ENCODE results near the gene ERC1.
"Not testable (repeated sequence)": the region's sequence is repeated elsewhere in the genome, so short reads cannot be mapped to it uniquely, and the experiment has no call there.

The ERC1 gene

DNA sequence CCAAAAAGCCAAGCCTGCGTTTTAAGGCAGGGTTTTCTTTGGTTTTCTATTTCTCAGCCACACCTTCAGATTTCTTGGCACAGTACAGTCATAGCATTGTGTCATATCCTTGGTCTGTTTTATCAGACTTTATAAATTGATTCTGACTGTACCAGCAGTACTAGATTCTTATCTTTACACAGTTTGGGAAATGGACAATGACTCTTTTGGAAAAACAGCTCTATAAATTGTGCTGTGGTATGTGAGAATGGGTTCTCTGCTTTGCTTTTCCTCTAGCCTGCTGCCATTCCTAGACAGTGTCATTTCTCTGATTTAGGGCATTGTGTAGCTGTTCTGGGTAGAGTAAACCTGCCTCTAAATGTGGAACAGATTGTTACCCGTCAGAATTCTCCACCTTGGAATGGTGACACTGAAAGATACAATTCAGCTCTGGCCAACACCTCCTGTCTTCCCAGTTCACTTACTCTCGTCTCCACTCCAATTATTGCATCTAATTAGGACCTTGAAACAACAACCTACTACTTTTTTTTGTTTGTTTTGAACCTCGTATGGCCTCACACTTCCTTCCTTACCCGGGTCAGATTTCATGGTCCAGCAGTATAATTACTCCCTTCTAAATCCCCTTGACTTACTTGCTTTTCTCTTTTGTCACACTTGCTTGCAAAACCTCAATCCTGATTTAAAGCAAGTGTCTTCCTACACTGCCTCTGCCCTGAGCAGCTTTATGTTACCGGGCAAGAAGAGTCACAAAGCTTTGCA lies 226.3 kb downstream of the ERC1 start:
- no peak for DNase-seq (ENCODE audit: low read depth in 3 of 3, low spot score in 1 of 3)

DNA sequence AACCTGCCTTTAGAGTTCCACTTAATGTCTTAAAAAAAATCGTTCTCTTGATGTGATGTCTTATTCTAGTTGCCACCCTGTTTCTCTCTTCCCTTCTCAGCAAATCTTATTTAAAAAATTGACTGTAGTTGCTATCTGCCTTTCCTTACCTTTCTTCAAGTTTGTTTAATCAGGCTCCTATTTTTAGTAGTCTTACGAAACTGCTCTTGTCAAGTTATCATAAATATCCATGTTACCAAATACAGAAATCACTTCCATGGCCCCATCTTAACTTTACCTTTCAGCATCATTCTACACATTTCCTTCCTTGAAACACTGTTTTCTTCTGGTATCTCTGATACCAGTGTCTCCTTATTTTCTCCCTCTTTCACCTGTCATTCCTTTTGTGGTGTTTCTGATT lies 227.3 kb downstream of the ERC1 start:
- no peak for DNase-seq (ENCODE audit: low read depth in 3 of 3, low spot score in 1 of 3)

DNA sequence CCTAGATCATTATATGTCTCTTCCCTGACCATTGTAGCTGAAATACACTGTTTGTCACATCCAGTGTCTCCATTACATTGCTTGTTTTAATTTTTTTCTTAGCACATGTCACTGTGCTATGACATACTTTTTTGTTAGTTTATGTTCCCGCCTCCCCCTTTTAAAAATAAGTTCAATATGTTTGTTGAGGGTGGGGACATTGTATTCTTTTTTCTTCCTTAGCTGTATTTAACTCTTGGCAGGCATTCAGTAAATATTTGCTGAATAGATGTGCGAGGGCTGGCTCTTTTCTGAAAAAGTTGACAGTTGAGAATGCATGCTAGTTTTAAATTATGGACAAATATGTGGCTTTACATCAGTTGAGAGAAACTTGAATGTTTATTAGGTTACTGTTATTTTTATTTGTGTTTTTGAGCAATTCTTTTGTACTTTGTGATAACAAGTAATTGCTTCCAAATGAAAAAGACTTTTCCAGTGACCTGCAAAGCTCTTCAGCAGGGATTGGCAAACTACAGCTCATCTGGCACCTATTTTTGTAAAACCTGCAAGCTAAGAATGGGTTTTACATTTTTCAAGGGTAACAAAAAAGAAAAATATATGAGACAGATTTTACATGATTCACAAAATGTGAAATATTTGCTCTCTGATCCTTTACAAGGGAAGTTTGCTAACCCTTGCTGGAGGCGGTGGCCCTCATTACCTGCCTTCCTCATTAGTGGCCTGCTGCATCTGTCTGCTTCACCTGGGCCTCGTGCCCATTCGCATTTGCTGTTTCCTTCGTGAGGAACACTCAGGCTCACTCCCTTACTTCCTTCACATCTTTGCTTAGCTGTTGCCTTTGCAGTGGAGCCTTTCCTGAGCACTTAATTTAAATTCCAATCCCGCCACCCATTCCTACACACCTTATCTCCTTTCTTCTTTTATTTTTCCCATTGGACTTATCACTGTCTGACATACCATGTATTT lies 229.4 kb downstream of the ERC1 start:
- DNase-seq (ENCODE audit: low read depth in 3 of 3, low spot score in 1 of 3), result no peak

DNA sequence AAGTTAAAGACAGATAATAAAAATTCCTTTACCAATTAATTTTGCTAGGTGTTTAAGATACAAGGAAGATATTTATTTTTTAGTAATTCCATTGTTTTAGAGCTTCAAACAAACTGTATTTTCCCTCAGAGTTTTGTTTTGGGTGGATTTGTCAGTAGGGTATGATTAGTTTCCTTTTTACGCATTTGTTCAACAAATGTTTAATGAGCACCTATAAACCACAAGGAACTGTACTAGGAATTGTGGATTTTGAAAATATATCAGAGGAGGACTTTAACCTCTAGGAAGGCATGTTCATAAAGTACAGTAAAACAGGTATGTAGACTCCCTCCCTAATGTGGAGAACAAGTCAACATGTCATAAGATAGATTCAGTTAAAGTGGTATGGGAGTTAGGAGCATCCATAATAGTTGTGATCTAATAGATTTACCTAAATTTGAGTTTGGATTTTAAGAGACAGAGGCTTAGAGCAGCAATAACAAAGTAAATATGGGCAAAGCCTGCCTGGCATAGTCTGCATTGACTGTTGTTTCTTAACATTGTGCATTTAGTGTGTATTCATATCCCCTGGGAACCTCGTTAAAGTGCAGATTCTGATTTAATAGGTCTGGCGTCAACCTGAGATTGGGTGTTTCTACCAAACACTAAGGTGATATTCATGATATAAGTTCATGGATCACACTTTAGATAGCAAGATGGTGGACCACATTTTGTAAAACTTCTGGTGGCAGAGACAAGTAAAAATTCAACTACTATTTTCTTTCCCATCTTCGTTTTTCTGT lies 232.0 kb downstream of the ERC1 start:
- DNase-seq (ENCODE audit: low read depth in 3 of 3, low spot score in 1 of 3), result no peak

DNA sequence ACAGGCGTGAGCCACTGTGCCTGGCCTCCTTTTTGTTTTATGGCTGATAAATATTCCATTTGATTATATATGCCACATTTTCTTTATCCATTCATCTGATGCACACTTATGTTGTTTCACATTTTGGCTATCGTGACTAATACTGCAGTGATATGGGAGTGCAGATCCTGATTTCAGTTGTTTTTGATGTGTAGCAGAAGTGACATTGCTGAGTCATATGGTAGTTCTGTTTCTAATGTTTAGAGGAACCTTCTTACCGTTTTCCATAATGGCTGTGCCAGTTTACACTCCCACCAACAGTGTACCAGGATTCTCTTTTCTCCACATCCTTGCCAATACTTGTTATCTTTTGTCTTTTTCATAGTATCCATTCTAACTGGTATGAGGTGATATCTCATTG lies 235.9 kb downstream of the ERC1 start:
- no peak for DNase-seq (ENCODE audit: low read depth in 3 of 3, low spot score in 1 of 3)

DNA sequence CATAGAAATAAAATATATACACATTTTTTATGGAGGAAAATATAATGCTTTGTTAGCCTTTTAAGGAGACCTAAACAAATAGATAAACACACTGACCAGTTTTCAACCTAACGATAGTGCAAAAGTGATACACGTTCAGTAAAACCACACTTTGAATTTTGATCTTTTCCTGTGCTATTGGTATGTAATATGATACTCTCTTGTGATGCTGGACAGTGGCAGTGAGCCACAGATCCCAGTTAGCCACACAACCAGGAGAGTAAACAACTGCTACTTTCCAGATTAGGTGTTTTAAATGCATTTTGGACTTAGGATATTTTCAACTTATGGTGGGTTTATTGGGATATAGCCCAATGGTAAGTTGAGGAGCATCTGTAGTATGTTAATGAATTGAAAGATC lies 243.1 kb downstream of the ERC1 start:
- DNase-seq (ENCODE audit: low read depth in 3 of 3, low spot score in 1 of 3), result no peak

DNA sequence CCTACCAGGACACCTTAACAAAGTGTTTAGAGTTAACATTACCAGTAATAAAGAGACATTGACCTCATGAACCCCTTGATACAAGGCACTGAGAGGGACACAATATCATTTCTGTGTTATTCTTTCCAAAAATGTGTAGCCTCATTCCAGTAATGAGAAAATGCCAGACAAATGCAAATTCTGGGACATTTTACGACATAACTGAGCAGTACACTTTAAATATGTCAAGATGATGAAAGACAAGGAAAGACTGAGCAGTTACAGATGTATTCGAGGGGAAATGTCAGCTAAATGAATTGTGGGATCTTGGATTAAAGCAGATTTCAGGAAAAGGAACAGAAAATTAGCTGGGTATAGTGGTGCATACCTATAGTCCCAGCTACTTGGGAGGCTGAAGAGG lies 255.6 kb downstream of the ERC1 start:
- no peak for DNase-seq (ENCODE audit: low read depth in 3 of 3, low spot score in 1 of 3)

DNA sequence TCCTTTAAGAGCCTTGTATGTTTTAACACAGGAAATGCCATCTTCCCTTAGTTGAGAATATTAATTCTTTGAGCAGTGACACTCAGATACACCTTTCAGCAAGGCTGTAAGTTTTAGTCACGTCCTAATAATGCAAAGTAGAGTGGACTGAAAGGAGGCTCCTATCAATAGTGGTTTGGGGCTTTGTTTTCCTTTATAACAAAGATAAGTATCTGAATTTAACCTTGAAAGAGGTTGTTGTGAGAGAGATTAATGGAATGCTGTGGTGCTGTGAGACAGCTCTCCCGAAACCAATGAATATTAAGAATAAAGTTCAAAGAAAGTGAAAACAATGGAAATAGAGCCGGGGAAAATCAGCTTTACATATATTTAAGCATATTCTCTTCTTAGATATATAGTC lies 259.6 kb downstream of the ERC1 start:
- no peak for DNase-seq (ENCODE audit: low read depth in 3 of 3, low spot score in 1 of 3)

DNA sequence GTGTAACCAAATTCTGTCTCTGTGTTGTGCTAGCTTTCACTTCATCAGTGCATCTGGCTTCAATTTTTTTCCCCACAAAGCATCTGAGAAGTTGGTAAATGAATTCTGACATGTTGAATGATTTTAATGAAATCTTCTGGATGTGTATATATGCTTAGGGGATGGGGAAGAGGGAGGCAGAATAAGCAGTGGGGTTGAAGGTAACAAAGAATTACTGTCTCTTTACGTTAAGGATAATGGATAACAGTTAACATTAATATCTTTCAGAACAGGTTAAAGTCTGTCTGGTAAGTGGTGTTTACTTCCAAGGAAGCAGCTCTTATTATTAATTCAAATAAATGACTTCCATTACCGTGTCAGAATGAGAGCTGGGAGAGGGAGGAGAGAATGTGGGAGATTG lies 261.7 kb downstream of the ERC1 start:
- no peak for DNase-seq (ENCODE audit: low read depth in 3 of 3, low spot score in 1 of 3)

DNA sequence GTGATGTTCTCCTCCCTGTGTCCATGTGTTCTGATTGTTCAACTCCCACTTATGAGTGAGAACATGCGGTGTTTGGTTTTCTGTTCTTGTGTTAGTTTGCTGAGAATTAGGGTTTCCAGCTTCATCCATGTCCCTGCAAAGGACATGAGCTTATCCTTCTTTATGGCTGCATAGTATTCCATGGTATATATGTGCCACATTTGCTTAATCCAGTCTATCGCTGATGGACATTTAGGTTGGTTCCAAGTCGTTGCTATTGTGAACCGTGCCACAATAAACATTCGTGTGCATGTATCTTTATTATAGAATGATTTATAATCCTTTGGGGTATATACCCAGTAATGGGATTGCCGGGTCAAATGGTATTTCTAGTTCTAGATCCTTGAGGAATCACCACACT lies 264.1 kb downstream of the ERC1 start:
- not testable (repeated sequence) for DNase-seq (ENCODE audit: low read depth in 3 of 3, low spot score in 1 of 3)

DNA sequence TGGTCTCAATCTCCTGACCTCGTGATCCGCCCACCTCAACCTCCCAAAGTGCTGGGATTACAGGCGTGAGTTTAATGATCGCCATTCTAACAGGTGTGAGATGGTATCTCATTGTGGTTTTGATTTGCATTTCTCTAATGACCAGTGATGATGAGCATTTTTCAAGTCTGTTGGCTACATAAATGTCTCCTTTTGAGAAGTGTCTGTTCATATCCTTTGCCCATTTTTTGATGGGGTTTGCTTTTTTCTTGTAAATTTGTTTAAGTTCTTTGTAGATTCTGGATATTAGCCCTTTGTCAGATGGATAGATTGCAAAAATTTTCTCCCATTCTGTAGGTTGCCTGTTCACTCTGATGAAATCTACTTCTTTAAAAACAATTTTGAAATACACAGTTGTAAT lies 264.8 kb downstream of the ERC1 start:
- DNase-seq (ENCODE audit: low read depth in 3 of 3, low spot score in 1 of 3), result not testable (repeated sequence)

DNA sequence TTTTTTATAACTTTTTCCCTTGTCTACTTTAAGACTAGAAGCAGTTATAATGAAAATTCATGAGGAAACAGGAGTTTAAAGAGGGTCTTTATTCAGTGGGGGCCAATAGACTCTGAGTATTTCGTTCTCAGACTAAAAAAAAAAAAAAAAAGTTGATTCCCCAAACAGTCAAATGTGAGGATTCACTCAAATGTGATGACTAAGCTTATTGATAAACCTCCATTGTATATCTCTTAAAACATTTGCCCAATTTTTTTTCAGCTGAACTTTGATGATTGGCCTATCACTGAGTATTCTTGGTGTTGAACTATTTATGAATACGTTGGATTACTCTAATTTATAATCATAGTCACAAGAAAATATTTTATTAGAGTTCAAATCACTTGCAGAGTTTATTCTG lies 265.3 kb downstream of the ERC1 start:
- no peak for DNase-seq (ENCODE audit: low read depth in 3 of 3, low spot score in 1 of 3)

DNA sequence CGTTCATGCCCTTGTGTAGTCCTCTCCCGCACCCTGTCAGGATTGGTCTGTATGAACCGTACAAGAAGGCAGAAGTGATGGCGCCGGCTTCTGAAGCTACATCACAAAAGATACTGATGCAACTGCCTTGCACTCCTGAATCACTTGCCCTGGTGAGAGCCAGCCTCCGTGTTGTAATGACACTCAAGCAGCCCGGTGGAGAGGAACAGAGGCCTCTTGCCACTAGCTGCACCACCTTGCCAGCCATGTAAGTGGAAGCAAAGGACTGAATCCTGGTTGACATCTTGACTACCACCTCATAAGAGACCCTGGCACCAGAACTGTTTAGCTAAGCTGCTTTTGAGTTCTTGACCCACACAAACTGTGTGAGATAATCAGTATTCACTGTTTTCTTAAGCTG lies 266.0 kb downstream of the ERC1 start:
- no peak for DNase-seq (ENCODE audit: low read depth in 3 of 3, low spot score in 1 of 3)

DNA sequence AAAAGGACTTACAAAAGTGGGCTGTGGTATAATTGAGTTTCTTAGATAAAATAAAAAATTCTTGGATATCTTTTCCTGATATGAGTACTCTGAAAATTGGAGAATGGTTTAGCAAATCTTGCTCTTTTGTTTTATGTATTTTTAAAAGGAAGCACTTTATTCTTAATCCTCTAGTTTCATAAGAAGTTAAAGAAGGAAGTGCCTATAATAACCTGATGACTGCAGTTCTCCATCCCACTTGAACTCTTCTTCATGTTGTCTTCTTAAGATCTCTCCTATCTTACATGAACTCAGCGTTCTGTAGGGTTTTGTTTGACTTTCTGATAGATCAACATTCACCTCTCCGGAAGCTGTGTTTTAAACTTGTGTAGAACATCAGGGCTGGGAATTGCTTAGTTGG lies 271.0 kb downstream of the ERC1 start:
- no peak for DNase-seq (ENCODE audit: low read depth in 3 of 3, low spot score in 1 of 3)

DNA sequence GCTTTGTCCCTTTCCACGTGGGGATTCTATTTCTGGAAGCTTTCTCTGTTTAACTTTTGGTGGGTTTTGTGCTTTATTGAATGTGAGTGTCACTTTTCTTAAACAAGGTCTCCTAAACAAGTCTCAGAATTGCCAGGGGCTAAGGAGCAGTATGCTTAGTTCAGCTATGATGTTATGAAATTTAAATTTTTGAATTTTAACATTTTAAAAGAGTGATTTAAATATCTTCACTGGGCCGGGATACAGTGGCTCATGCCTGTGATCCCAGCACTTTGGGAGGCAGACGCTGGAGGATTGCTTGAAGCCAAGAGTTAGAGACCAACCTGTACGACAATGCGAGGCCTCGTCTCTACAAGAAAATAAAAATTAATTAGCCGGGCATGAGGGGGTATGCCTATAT lies 276.2 kb downstream of the ERC1 start:
- DNase-seq (ENCODE audit: low read depth in 3 of 3, low spot score in 1 of 3), result no peak

DNA sequence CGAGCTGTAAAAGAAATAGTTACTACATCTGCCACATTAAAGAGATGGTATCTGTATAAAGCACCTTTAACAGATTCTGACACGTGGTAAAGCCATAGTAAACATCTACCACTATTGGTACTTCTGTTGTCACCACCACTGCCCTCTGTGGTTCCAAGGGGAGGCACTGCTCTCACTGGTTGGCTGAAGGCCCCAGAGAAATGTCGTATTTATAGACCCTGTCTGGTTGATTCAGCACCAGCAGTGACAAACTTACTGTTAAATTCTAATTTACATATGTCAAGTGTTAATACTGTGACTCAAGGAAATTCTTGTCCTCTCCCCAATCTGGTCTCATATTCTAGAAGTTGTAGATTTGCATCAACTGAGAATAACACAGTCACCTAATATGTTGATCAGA lies 281.1 kb downstream of the ERC1 start:
- DNase-seq (ENCODE audit: low read depth in 3 of 3, low spot score in 1 of 3), result no peak

DNA sequence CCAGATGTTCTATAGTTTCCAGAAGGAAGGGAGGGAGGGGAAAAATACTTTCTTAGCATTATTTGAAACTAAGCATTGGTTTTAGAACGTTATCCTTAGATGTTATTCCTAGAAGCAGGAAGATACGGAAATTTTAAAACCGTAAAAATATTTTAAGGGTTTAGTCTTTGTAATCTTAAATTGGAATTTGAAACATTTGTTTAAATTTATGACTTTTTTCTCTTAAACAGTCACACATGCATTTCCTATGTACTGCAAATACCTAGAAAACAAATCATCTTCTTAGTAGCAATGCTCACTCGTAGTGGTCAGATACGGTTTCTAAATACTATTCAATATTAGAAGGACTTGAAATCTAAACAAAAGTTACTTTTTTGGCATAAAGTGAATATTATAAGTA lies 282.0 kb downstream of the ERC1 start:
- DNase-seq (ENCODE audit: low read depth in 3 of 3, low spot score in 1 of 3), result no peak

DNA sequence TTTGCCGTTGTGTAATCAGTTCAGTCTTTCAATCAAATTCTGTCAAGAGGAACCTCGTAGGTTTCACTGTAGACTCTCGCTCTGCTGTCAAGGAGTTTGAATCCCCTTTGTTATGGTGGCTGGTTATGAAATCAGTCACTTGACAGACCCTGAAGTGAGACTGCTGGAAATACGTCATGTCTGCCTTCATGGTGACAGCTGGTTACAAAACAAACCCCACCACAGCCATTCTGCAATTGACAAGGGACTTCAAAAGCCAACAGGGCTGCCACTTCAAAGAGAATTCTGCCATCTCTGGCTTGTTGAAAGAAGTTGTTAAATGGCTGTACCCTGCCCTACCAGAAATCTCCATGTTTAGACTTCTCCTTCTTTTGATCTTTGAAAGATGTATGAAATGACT lies 286.9 kb downstream of the ERC1 start:
- DNase-seq (ENCODE audit: low read depth in 3 of 3, low spot score in 1 of 3), result no peak

DNA sequence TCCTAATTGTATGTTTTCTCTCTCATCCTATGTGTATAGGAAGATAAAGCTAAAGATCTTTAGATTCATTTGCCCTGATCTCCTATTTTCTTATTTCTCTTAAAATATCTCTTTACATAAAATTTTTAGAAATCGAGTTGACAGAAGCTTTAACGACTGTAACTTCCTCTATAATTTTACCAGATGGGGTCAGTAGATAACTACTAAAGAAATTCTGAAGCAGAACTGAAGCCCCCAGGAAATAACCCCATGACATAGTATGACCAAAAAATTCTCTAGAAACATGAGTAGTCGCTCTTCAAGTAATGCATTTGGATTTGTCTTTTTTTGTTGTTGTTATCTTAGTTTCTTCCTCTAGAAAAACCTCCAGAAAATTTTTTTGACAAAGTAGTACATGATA lies 288.0 kb downstream of the ERC1 start:
- no peak for DNase-seq (ENCODE audit: low read depth in 3 of 3, low spot score in 1 of 3)

DNA sequence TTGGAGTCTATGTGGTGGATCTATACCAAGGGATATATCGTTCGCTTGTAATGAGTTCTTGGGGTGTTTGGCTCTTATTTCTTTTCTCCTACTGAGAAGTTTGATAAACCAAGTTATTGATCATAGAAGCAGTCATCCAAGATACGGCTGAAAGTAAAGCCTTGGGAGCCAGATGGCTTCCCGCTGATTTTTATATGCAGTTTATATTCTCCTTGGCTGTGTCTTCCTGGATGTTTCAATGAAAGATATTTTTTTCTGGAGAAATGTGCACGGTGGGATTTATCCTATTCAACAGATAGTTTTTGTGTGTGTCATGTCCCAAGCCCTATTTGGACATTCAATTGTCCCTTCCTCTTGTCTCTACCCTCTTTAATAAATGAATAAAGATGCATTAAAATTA lies 289.0 kb downstream of the ERC1 start:
- DNase-seq (ENCODE audit: low read depth in 3 of 3, low spot score in 1 of 3), result no peak

DNA sequence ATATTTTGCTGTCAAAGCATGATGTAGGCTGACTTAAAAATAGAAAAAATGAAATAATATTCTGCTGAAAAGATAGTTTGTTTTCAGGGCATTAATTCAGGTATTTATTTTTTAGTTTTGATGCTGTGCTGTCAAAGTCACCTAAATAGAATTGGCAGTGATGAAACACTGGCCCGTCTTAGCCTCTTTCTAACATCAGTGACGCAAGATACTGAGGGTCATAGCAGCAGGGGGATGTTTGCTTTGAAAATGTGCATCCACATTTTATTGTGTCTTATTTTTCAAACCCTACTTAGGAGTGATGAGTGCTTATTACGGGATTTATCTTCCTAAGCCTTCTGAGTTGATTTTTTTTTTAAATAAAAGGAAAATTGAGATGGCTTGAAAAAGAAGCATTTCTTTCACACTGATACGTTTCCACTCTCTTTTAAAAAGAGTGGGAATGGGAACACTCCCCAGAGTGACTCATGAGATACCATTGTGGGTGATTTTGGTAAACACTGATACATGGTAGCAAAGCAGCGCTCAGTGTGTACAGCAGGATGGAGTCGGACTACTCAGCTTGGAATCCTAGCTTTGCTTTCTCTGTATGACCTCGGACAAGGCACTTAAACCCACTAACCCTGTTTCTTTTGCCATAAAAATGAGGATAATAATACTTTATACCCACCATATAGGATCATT lies 290.8 kb downstream of the ERC1 start:
- DNase-seq (ENCODE audit: low read depth in 3 of 3, low spot score in 1 of 3), result no peak
